LNCAP (cell line): ENCODE data around the gene RAB17.

ENCODE experiments used
- CTCF ChIP-seq: fragments of 450-650 bp; IDR thresholded peaks from 2 replicates; pipeline ENCODE4 v1.5.1; 2017; ENCODE audit warnings: mild to moderate bottlenecking

The RAB17 gene

GRCh38 chr2:237599465-237600110 lies 9.1 kb upstream of the RAB17 start:
- no peak for TF ChIP-seq CTCF

- no peak for TF ChIP-seq CTCF
Measured at GRCh38 chr2:237598468-237599208, 8.1 kb upstream of the RAB17 start.

- TF ChIP-seq CTCF, result no peak
Measured at GRCh38 chr2:237597196-237598145, 6.9 kb upstream of the RAB17 start.

- TF ChIP-seq CTCF, result no peak
Measured at GRCh38 chr2:237596520-237597195, 6.1 kb upstream of the RAB17 start.

GRCh38 chr2:237594514-237594871 lies 4.0 kb upstream of the RAB17 start:
- TF ChIP-seq CTCF, result no peak

GRCh38 chr2:237593596-237594320 lies 3.2 kb upstream of the RAB17 start:
- no peak for TF ChIP-seq CTCF
